COLO668 (cell line): ENCODE measurements around the gene MLIP.
A peak's percentile ranks its signal among the peaks of the same experiment; 100 is the strongest.
"Not testable (repeated sequence)": the region's sequence is repeated elsewhere in the genome, so short reads cannot be mapped to it uniquely, and the experiment has no call there.

ENCODE experiments used
- DNase-seq: peaks from one replicate; lab custom pipeline; 2025; ENCODE audit not compliant: unreplicated experiment; lab: John Stamatoyannopoulos, UW

MLIP gene

DNA sequence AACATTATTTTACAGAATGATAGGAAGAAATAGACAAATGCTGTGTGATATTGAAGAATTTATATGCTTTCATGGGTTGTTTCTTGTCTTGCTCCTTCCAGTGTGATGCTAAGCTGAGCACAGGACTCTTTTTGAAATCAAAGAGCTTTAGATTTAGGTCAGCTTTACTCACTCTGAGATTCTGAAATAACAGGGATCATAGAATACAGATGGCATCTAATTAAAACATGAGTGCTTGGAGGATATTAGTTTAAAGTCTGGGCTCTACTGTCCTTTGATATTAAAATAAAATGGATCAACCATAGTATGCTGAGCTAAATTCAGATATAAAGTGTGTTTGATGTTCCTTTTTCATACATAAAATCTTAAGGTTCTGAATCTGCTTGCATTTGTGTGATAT lies 29.6 kb downstream of the MLIP start:
- DNase-seq, result no peak

DNA sequence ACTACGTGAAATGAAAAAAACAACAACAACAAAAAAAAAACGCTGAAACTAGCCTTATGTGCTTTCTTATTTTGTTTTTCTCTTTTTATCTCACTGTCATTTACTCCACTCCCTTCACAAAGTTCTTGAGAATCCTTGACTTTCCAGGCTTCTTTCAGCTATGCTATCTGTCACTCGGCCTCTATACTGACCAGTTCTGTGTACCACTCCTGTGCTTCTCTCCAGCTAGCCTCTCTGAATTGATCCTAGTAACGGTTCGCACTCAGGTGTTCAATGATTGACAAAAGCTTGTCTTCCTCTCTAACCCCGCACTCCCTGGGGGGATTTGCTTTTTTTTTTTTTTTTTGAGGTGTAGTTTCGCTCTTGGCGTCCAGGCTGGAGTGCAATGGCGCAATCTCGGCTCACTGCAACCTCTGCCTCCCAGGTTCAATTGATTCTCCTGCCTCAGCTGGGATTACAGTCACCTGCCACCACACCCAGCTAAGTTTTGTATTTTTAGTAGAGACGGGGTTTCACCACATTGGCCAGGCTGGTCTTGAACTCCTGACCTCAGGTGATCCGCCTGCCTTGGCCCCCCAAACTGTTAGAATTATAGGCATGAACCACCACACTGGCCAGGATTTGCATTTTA lies 31.8 kb downstream of the MLIP start:
- DNase-seq, result no peak

DNA sequence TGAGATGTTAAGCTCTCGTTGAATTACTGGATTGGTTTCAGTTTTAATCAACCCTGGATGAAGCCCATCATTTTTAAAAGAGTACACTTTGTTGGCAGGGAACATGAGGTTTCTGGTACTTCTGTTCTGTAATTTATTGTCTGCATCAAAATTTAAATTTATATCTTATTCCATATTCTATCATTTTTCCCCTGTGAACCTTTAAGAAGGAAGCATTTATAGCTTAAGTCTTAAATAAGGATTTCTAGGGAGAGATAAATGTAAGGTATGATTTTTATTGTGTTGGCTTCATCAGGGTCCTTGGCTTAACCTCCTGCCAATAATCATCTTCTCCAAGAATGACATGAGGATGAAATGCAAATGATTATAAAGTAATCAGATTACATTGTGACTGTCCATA lies 40.6 kb downstream of the MLIP start:
- DNase-seq, result no peak

DNA sequence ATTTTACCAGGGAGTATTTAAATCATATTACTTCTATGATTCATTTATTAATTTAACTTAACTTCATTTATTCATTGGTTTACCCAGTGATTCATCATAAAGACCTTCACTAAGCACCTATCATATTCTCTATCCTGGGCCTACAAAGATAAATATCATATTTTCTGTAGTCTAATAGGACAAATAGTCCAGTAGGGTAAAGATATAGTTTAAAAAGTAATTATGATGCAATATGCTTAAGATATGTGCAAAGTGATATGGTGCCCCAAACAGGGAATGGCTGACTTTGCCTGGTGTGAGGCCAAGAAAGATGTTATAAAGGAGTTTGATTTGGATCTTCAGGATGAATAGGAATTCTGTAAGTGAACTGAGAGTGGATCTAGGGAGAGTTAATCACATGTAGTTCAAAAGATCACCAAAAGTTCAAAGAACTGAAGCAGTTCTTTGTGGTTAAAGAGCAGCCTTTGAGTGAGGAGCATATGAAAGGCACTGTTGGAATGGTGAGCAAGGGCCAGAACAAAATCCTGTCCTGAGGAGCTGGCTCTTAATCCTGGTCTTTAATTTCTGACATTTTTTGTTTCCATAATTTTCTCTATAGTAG lies 45.5 kb downstream of the MLIP start:
- no peak for DNase-seq

DNA sequence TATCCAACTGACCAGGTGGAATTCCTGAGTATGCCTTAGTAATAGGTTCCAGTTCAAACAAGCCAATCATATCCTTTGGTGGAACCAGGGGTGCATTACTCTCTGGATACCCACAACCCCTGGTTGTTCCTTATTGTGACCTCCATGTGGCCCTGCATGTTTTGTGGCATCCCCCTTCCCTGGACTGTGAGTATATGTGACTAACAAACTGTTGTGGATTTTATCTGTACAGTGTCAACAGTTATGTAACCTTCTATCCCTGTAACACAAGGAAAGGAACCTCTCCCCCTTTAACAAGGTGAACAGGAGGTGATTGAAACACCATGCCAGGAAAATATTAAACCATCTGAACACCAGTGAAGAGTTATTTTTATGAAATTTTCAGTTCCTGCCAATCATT lies 46.2 kb downstream of the MLIP start:
- DNase-seq, result no peak

DNA sequence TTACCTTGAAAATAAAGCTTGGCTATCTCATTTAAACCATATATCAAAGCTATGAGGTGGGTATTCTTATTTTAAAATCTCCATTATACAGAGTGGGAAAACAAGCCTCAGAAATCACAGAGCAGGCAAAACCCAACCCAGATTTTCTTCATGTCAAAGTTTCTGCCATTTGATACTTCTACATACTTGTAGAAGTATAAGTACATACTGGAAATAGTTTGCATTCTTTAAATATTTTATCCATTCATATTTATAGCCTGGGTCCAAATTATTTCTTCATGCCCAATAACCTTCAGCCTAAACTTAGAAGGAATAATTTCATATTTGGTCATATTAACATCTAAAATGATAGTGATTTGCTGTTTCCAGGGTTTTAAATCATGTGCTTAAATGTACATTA lies 61.8 kb downstream of the MLIP start:
- DNase-seq, result no peak

DNA sequence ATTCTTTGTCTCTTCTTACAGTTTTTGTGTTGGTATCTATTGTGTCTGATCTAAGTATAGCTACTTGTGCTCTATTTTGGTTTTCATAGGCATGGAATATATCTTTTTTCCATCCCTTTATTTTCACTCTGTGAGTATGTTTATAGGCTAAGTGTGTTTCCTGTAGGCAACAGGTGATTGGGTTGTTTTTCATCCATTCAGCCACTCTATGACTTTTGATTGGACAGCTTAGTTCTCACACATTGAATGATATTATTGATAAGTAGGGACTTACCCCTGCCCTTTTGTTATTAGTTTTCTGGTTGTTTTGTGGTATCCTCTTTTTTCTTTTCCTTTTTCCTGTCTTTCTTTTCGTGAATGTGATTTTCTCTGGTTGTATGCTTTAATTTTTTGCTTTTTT lies 67.9 kb downstream of the MLIP start:
- DNase-seq, result no peak

DNA sequence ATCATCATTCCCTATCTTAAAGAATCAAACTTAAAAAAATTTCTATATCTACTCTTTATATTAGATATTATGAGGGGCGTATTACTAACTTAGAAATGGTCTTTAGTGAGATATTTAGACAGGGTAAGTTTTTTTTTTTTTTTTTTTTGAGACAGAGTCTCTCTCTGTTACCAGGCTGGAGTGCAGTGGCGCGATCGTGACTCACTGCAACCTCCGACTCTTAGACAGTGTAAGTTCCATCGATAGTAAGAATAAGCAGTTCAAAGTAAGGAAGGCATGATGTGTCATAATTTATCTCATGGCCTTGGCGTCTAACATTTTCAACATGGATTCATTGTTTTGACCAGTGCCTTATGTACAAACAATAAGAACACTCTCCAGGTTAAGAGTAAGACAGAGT lies 72.4 kb downstream of the MLIP start:
- no peak for DNase-seq

DNA sequence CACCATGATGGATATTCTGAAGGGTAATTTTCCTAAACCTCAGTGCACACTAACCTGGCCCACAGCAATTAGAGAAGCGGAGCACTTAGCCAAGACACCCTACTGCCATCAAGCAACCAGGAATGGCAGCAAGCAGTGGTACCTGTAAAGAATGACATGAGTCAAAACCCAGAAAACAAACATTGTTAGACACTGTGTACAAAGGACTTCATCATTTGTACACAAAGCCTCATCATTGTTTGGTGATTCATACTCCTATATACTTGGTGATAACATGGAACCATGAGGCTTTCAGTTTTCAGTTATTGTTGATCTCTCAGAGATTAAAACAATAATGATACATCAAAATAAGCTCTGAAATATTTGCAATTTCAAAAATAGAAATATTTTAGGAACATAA lies 74.6 kb downstream of the MLIP start:
- DNase-seq, result no peak

DNA sequence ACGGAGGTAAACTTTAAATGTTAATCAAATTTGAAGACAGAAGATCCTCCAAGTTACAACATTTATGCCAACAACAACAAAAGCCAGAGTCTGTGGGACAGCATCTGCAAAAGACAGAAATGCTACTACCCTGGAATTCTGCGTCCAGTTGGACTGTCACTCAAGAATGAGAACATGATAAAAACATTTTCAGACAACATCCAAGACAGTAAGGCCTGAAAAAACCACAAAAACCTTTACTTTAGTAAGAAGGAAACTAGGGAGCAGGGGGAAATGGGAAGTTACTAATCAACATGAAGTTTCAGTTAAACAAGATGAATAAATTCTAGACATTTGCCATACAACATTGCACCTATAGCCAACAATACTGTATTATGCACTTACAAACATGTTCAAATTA lies 77.6 kb downstream of the MLIP start:
- DNase-seq, result no peak

DNA sequence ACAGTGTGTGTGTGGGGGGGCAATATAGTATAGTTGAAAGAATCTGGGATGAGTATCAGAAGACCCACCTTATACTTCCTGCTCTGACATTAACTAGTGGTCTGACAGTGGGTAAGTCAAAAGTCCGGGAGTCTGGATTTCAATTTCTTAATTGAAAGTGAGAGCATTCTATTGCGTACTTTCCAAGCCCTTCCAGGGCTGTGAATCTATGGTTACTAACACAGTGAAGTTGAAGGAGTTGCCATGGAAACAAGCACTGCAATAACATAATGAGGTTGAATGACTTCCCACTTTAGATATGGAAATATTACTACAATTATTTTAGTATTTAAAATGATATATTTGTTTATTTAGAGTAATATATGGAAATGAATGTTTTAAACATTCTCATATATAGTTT lies 80.2 kb downstream of the MLIP start:
- no peak for DNase-seq

DNA sequence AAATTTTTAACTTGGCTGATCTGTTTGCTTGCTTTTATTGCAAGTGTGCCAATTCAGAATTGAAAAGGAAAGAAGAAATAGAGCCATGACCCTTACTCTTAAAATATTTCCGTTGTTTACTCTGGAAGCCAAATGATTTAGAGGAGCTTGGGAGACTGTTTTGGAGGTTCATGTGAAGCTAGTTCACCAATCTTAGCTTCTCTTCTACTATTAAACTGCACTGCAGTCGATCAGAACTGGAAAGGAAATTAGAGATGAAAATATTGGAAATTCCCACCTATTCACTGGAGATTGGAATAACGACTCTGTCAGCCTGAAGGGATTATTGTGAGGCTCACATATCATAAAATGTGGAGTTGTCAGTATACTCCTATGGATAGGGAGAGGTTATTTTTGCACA lies 81.8 kb downstream of the MLIP start:
- no peak for DNase-seq

DNA sequence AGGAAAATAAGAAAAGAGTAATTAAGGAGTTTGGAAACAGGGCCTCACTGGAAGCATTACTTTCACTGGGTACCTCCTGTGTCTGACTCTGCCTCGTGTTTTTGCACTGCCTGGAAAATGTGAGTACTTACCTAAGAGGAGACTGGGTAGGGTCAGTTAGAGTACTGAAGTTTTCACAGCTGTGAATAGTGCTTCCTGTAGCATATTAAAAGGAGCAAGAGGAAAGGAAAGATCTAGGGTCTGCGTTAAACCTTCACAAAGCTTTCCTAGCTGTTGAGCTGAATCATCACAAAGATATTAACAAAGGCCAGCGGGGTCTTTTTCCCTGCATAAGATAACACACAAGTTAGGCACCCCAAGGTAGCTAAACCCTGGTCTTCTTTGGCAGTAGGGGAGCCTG lies 82.3 kb downstream of the MLIP start:
- DNase-seq, result no peak

DNA sequence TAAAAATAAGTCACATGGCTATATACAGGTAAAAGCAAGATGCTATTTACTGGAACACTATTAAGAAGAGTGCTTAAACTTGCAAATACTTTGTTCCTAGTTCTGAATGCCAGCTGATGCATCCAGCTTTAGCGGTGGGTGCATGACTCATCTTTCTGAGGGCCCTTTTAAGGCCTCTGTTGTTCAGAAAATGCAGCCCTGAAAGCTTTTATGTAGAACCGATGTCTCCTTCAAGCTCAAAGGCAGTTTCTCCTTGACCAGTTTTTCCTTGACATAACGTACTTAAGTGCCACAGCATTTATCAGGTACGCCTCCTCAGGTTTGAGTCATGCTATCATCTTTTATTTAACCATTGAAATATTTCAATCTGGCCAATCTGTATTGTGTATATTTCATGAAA lies 82.8 kb downstream of the MLIP start:
- DNase-seq, result no peak

DNA sequence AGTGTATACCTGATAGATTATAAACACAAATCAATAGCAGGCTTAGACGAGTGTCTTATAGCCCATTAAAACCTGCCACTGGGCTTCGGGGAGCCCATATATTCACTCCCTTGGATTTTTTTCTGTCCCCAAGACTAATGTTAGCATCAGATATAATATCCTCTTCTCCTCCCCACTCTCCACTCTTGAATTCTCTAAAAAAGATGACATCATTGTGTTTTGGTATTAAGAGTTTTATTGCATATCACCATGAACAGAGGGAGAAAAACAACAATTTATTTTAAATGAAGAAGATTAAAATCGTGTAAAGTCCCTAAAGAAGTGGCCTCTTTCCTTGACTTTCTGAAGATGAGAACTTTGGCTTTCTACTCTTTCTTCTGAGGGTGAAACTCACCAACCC lies 84.4 kb downstream of the MLIP start:
- DNase-seq, result no peak

DNA sequence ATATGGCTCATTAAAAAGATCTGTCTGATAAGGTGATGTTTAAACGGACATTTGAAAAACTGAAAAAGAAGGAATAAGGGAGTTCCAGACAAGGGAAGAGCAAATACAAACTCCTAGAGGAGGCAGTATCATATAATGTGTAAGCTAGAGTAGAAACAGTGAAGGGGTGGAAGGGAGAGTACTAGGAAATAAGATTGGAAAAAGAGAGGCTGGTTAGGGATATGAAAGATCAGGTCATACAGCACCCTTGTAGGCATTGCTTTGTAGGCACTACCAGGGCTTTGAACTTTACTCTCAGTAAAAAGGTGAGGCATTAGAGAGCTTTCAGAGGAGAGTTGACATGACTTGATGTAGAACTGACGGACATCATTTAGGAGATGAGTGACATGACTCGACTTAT lies 85.7 kb downstream of the MLIP start:
- no peak for DNase-seq

DNA sequence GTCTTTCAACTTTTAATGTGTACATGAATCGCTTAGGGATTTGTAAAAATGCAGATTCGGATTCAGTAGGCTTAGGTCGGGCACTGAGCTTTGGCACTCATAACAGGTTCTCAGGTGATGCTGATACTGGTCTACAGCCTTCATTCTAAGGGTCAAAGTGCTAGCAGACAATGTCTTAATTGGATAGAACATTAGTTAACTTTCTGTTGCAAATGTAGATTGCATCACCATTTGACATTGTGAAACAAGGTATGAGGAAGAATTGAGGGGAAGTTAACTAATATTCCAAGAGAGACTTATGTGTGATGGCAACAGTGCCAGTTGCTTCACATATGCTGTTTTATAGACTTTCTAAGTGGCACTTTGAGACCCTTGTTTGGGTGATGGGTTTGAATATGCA lies 86.9 kb downstream of the MLIP start:
- no peak for DNase-seq

DNA sequence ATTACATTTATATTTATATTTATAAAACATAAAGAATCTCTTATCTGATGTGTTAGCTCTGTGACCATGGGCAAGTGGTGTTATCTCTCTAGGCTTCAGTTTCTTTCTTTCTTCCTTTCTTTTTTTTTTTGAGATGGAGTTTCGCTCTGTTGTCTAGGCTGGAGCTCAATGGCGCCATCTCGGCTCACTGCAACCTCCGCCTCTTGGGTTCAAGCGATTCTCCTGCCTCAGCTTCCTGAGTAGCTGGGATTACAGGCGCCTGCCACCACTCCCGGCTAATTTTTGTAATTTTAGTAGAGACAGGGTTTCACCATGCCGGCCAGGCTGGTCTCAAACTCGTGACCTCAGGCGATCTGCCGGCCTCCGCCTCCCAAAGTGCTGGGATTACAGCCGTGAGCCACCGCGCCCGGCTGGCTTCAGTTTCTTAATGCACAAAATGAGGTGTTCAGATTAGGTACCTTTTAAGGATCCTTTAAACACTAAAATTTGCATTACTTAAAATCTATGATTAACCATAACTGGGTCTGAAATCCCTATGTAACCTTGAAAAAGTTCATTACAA lies 92.3 kb downstream of the MLIP start:
- not testable (repeated sequence) for DNase-seq

DNA sequence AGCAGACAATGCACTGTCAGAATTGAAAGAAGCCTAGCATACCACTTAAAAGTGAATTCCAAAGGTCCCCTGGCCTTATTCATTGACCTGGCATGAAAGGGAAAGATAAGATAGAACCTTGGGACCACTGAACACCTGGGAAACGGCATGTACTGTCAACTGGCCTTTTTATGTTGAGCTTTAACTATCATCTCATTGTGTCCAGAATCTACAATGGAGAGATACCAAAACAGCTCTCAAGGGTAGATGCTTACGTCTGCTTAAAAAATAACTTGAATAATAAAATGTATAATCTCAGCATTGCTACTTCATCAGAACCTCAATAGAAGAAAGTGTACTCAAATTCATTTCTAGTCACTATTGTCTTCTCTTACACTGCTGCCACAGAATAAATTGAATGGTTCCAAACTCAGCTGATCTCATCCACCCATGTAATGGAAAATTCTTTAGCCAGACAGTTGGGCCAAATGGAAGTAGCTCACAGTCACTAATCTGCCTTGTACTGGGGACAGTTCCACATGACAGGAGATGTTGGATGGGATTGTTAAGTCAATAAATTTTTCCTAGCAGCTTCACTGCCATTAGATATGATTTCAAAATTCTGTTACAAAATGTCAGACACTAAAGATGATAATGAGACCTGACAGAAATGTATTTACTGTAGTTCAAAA lies 93.8 kb downstream of the MLIP start:
- no peak for DNase-seq

DNA sequence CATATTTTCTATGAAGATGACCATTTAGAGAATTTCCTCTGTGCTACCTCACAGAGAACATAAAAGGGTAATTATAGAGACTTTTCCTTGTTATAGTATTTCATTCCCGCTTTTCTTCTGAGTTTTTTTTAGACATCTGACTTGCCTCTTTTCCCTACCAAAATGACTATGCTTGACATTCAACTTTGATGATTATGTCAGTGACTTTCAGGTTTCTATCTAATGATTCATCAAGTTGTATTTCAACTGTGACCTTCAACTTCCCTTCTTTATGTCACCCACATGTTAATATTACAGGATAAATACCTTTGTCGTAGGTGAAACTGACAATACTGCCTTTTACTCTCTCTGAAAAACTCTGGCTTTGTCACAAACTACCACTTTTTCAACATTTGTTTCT lies 95.3 kb downstream of the MLIP start:
- no peak for DNase-seq

DNA sequence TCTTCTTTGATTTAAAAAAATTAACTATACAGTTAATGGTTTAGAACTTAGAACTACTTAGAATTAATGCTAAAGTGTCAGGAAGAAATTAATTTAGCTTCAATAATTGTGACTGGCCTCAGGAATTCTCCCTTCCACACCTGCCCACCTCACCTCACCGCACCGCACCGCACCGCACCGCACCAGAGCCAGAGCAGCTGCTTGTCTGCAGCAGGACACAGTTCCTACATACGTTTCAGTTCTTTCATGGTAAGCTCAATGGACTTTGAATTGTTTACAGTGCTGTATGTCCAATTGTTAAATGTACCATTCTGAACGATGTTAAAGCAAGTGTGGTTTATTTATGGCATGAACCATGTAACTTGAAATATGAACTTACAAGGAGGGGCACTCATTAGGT lies 98.7 kb downstream of the MLIP start:
- peak; percentile 34 for DNase-seq

DNA sequence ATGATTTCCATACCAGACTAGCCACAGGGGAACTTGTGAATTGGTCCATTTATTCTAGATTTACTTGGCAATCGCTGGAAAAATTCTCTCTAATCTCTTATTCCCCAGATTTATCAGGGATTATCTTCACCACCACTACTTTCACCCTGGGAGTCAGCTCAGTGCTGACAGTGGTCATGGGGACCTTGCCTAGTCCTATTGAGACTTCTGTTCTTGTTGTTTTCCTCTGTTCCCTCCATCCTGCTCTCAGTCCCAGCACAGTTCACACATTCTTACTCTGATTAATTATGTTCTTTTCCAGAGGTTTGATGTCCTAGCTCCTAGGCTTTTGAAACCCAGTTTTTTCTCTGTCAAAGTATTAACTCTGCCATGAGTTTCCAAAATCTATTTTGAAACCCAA lies 103.0 kb downstream of the MLIP start:
- DNase-seq, result no peak

DNA sequence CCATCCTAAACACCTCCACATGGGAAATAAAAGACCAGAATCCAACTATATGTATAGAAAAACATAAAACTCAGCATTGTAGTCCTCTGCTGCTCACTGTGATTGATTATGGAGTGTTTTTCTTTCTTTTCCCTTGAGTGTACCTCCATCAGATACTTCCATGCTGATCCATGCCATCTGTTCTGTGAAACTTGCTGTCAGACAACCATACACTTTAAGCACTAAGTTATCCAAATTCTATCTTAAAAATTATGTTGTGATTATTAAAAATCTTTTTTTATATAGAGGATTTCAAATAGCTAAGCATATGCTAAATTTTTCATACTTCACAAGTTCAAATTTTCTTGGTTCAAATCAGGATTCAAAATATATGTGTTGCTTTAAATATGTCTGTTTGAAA lies 105.1 kb downstream of the MLIP start:
- no peak for DNase-seq
